GM18861 (cell line): Measurements from ENCODE around the gene FAAH2.
"Not testable (repeated sequence)": the region's sequence is repeated elsewhere in the genome, so short reads cannot be mapped to it uniquely, and the experiment has no call there.

Experiments used
- ATAC-seq: cut with Tn5 transposase; IDR thresholded peaks from one replicate; pipeline ENCODE4 v1.9.1; 2021; ENCODE audit not compliant: unreplicated experiment

FAAH2 gene

GRCh38 chrX:57380026-57380796 lies 93.7 kb downstream of the FAAH2 start:
- ATAC-seq, result peak; percentile 88

- ATAC-seq, result not testable (repeated sequence)
Observed at GRCh38 chrX:57394162-57394561, 107.7 kb downstream of the FAAH2 start.

- not testable (repeated sequence) for ATAC-seq
Observed at GRCh38 chrX:57403191-57403590, 116.7 kb downstream of the FAAH2 start.

- ATAC-seq, result no peak
Observed at GRCh38 chrX:57406149-57406548, 119.6 kb downstream of the FAAH2 start.

GRCh38 chrX:57417827-57418226 lies 131.3 kb downstream of the FAAH2 start:
- ATAC-seq, result no peak

- no peak for ATAC-seq
Observed at GRCh38 chrX:57422289-57422688, 135.8 kb downstream of the FAAH2 start.

- ATAC-seq, result no peak
Observed at GRCh38 chrX:57422790-57423189, 136.3 kb downstream of the FAAH2 start.

- ATAC-seq, result no peak
Observed at GRCh38 chrX:57445076-57445475, 158.6 kb downstream of the FAAH2 start.

- ATAC-seq, result no peak
Observed at GRCh38 chrX:57445832-57446231, 159.3 kb downstream of the FAAH2 start.

- ATAC-seq, result no peak
Observed at GRCh38 chrX:57447856-57448255, 161.3 kb downstream of the FAAH2 start.

- ATAC-seq, result no peak
Observed at GRCh38 chrX:57451426-57452020, 165.0 kb downstream of the FAAH2 start.

GRCh38 chrX:57453901-57454300 lies 167.4 kb downstream of the FAAH2 start:
- ATAC-seq, result peak; percentile 79

- no peak for ATAC-seq
Observed at GRCh38 chrX:57481514-57481913, 195.0 kb downstream of the FAAH2 start.

GRCh38 chrX:57516491-57516890 lies 230.0 kb downstream of the FAAH2 start:
- ATAC-seq, result no peak

- no peak for ATAC-seq
Observed at GRCh38 chrX:57519578-57520118, 233.1 kb downstream of the FAAH2 start.

- peak; percentile 70 for ATAC-seq
Observed at GRCh38 chrX:57528670-57529255, 242.3 kb downstream of the FAAH2 start.
